NCI-H82 (cell line): ENCODE measurements around the gene LOXHD1.

Source experiments
- DNase-seq: peaks from one replicate; lab custom pipeline; 2025; lab: John Stamatoyannopoulos, UW

The LOXHD1 gene

DNA sequence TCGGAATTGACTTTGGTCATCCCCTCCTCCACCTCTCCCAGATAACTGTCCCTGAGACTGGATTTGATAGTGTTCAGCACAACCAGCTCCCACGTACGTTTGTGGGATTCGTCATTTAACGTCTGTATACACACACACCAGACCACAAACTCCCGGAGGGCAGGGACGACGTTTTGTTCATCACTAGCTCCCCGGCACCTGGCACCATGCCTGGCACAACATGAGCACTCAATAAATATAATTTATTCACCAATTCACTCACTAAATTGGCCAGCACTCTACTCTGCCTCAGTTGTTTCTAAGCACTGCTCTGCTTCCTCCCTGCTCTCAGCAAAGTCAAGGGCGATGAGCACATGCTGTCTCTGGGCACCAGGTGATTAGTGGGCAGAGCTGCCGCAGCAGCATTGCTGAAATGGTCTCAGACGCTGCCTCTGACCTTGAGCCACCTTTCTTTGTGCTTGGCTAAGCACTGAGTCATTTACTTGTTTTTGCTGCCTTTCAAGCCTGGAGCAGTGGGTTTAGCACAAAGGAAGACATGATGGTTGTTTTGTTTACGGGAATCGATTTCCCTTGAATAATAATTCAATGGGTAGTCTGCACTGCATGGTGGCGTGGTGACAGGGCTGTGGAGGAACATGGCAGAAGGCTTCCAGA is 19.3 kb upstream of the LOXHD1 start:
- DNase-seq: no peak

GRCh38 chr18:46675112-46675511 is 18.1 kb upstream of the LOXHD1 start:
- DNase-seq: no peak

DNA sequence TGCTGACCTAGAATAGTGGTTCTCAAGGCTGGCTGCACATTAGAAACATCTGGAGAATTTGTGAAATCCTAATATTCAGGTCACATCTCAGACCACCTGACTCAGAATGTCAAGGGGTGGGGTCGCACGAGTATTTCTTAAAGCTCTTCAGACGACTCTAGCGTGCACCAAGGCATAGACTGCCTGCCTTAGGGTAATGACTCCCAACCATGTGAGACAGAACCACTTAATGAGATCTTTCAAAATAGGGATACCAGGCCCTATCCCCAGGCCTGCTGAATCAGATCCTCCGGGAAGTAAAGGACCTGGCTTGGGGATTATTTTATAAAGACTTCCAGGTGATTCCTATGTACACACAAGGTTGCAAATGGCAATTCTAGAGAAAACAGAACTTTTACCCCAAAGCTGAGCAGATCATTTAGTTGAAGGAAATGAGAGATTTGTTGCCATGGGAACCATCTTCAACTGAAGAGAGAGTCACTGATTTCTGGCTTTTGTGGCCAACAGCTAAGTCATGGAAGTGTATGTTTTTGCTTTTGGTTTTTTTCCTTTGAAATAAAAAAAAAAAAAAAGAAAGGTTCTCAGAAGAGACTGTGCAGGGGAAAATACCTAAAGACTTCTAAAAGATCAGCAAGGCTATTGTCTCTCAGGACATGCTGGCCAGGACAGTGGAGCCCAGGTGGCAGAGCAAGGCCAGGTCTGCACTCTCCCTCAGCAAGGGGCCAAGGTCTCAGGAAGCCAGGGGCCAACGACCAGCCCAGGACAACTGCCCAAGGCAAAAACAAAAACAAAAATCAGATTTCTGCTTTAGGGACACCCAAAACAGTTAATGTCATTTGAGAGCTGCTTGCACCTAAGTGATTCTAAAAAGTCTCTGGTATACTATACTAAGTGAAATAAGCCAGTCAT is 15.3 kb upstream of the LOXHD1 start:
- DNase-seq: no peak

- no peak for DNase-seq
Observed at GRCh38 chr18:46668694-46669093, 11.7 kb upstream of the LOXHD1 start.

DNA sequence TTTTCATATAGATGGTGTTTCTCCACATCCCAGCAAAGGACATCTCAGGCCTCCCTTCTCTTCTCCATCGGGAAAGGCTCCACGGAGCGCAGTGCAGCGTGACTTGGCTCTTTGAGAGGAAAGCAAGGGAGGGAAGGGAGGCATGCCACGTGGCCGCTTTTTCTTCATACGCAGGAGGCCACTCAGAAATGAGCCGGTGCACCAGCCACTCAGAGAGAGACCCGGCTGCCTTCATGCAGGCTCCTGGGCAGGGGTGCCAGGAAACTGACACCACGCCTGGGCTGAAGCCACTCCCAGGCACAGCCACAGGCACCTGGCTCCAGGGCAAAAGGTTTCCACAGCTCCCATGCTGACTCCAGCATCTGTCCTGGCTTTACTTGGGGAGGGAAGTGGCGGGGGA is 11.1 kb upstream of the LOXHD1 start:
- no peak for DNase-seq

- DNase-seq: no peak
Observed at GRCh38 chr18:46663539-46663938, 6.5 kb upstream of the LOXHD1 start.

DNA sequence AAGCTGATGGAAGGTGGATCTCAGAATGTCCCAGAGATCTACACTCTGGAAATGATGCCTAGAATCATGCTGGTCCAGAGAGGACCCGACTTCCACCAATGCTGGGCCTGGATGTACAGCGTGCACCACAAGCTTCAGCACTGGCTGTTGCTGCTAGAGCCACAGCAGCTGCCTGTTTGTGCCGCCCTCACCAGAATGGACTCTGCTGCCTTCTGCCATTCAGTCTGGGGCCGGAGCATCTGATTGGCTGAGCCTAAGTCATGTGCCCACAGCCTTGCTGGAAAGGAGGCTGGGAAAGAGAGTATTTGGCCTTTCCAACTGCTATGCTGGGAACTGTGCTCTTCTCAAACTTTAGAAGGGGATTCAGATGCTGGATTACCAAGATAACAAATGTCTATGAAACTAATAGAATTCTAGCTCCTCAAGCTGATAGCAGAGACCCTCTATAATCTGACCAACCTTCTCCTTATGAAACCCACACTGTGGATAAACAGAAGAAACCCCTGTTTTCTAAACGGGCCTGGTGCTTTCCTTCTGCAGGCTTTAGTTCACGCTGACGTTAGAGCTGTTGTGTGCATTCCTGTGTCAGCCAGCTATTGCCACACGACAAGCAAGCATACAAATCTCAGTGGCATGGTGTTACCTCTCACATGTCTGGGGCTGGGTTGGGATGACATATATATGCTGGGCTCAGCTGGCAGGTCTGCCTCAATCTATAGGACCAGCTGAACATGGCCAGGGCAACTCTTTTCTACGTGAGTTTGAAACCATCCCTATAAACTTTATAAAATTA is 4.1 kb upstream of the LOXHD1 start:
- DNase-seq: peak; percentile 72

DNA sequence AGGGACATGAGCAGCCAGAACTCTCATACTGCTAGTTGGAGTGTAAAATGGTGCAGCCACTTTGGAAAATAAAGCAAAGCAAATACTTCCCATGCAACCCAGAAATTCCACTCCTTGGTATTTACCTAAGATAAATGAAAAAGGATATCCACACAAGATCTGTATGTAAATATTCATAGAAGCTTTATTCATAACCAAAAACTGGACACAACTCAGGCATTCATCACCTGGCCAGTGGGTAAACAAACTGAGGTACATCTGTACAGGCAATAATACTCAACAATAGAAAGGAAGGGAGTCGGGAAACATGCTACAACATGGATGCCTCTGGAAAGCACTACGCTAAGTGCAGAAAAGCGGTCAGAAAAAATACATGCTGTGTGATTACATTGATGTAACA is 2.5 kb upstream of the LOXHD1 start:
- DNase-seq: no peak

- DNase-seq: no peak
Observed at GRCh38 chr18:46656326-46657114, 500 bp downstream of the LOXHD1 start.

DNA sequence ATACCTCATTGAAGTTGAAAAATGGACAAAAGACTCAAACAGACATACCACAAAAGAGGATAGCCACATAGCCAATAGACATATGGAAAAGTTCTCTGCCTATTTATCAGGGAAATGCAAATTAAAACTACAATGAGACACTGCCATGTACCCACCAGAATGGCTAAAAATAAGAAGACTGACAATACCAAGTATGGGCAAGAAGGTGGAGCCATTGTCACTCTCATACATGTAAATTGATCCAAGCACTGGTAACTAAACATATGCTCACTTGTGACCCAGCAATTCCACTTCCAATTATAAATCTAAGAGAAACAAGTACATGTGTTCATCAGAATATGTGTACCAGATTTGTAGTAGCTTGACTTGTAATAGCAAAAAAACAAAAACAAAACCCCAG is 4.6 kb downstream of the LOXHD1 start:
- no peak for DNase-seq

DNA sequence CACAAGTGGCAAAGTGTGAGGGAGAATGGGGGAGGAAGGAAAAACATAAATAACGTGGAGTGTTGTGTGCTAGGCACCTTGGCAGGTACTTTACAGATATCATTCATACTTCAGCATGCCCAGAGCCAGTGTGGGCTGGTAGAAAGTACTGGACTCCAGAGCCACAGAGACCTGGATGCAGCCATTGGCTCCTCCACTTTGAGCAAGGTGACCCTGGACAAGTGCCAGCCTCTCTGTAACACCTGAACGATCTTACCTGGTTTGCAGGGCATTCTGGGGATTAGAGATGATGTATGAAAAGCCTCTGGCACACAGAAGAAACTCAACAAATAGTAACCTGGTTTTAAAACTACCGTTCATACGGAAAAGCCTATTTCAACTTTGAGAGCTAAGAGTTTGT is 6.3 kb downstream of the LOXHD1 start:
- DNase-seq: no peak

DNA sequence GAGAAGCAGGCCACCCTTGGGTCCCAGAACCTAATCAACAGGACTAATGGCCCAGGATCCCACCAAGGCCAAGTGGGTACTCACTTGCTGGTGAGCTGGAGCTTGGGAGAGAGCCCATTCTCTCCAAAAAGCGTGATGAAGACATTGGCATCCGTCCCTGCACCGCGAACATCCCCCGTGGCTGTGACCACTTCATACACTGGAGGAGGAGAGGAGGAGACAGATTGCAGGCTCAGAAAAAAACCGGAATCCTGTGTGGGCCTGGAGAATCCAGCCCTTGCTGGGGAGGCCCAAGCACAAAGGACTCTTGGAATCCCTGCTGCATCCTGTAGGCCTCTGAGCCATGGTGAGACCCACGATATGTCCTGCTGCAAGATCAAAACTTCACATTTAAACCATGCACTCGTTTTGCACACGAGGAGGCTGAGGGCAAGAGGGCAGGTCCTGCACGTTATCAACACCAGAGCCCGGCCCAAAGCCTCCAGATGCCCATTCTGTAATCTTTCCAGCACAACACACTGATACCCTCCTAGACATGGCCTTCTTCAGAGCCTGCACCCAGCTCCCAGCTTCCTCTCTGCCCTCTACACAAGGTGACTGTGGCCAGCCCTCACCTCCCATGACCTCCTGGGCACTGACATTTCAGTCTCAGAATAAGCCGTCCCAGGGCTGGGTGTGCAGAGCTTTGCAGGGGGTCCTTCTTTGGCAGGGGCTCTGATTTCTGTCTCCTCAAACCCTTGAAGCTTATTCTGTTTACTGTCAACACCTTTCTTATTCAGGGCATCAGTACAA is 7.8 kb downstream of the LOXHD1 start:
- DNase-seq: no peak

DNA sequence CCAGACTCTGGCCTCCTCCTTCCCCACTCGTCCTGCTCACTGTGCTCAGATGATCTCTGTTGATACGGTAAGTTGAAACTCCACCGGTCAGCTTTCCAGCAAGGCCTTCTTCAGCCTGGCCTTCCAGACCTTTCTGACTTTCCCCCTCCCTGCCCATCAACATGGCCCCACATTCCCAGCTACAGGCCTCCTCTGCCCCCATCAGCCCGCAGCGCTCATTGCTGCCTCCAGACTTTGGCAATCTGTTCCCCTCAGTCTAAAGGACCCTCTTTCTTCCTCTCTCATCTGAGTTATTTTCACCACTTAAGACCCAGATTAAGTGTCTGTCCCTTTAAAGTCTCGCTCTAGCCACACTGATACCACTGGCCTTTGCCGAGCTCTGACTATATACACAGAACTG is 10.6 kb downstream of the LOXHD1 start:
- DNase-seq: no peak

GRCh38 chr18:46642561-46642960 is 14.5 kb downstream of the LOXHD1 start:
- DNase-seq: no peak

- DNase-seq: no peak
Observed at GRCh38 chr18:46641917-46642316, 15.1 kb downstream of the LOXHD1 start.

DNA sequence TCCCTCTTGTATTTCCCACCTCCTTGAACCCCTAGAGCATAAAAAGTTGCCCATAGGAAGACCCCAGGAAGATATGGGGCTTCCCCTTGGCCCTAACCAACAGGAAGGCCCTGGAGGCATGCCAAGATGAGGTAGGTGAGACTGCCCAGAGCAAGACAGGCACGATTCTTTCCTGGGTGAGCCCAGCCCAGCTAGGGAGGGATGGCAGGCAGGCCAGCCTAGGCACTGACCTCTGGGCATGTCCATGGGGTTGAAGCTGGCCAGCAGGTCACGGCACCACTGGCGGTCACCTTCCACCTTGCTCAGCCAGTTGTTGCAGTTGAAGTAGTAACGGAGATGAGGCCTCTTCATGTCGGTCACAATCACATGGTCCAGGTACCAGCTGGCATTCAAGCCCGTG is 17.6 kb downstream of the LOXHD1 start:
- DNase-seq: no peak

DNA sequence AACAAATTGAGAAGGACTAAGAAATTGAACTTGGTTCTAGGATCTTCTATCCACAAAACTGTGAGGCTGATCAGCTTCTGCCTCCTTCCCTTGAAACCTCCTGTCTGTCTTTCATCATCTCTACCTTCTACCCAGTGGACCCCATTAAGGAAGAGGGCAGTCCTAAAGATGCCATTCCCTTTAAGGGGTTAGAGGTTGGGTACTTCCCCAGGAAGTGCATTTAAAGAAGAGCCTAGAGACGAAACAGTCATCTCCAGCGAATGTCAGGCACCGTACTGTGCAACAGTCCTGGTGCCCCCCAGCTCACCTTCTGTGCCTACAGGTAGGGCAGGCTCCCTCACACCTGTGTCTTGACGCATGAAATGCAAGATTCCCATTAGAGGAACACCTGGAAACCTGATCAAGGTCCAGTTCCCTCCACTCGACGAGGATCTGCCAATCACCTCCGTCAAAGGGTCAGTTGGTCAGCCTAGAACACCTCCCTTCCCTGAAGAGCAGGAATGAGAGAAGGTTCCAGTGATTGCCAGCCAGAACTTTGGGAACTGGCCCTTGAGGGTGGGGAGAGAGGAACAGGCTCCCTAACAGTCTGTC is 20.9 kb downstream of the LOXHD1 start:
- DNase-seq: no peak

DNA sequence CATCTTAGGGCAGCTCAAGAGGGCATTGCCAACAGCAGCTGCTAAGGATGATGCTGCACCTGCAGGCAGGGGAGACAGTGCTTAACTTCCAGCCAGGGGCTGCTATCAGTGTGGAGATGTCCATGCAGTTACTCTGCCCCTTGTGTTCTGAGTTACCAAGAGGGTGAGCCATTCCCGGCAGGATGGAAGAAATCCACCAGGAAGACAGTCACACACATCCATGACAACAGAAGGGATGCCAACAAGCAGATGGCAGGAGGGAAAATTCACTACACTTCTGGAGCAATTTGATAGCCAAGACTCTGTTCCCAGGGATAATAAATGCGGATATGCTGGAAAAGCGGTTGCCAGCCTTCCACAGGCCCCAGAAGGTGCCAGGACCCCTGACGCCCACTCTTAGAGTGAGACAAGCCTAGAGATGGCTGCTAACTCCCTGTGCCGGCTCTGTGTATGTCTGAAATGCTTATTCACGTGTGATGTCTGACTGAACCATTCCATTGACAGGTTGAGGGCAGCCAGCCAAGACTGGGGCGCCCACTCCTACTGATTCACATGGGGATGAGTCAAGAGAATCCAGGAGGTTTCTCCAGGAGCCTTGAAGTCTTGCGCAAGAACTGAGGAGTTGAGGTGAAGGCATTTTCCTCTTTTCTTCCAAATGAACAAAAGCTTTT is 24.5 kb downstream of the LOXHD1 start:
- no peak for DNase-seq

DNA sequence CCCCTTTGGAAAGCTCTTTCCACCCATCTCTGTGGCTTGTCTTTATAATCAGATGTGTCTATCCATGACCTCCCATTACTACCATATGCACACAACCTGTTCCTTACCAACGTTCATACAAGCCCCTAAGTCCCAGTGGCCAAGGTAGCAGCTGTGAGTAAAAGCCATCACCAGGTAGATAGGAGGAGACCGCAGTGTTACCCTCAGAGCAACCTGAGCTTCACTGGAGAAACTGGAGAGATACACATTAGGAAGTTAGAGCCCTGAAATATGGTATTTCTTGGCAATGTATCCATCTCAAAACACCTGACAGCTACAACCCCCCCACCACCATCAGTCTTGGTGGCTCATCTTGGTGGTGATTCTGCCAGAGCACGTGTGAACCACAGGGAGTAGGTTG is 26.0 kb downstream of the LOXHD1 start:
- no peak for DNase-seq

- DNase-seq: no peak
Observed at GRCh38 chr18:46630160-46630559, 26.9 kb downstream of the LOXHD1 start.
